Measurements from ENCODE around the gene KIRREL3. TPM values are rescaled to one million over a fixed set of nuclear protein-coding genes. Genes with fewer than 3 reads are reported as not detected.

Gene KIRREL3
- total and polyA plus RNA-seq, 10 donors, result 0.50 to 5.4 (median 2.0) TPM

DNA sequence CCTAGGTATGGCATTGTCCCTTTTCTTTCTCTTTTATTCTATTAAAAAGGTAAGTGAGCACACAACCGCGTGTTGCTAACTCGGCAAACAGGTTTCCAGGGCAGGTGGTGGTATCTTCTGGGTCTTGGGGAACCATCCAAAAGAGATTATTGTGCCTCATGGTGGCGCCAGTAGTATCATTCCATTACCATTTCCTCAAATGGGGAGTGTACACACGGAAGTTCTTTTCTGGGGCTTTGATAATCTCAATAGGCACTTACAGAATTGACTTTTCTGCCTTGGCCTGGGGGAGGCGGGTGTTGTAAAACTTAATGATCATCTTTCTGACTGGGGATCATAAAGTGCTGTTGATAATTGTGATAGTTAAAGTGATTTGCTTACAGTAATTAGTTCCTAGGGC, 234.1 kb downstream of the KIRREL3 start:
- intact Hi-C loops (cut with DNase I; ENCODE audit: low total_unique reads), result no loop called here
- WGBS, 5 donors, result 74 to 85% (median 79%) methylated on average over 6 of the region's 6 CpGs
- H3K36me3 ChIP-seq, result no peaks in the 10 kb centered on the region
- no peak for DNase-seq
- TF ChIP-seq POLR2AphosphoS5 (IDR thresholded peaks at IDR 0.05), result no peak
- no peak for TF ChIP-seq CTCF (IDR thresholded peaks at IDR 0.05 in 8 of 11, conservative IDR thresholded peaks at IDR 0.05 in 3 of 11)
- no peak for TF ChIP-seq POLR2A (IDR thresholded peaks at IDR 0.05)
- no peaks in the 10 kb centered on the region for H3K9me3 ChIP-seq
- no peaks in the 10 kb centered on the region for H3K4me1 ChIP-seq
- peaks cover 0 to 4% (median 0%) of the 10 kb centered on the region in 7 donors for H3K27me3 ChIP-seq (replicated peaks in 1 of 7)
- H3K27ac ChIP-seq, result no peak overlapping the region
- H3K4me3 ChIP-seq, result no peak overlapping the region

DNA sequence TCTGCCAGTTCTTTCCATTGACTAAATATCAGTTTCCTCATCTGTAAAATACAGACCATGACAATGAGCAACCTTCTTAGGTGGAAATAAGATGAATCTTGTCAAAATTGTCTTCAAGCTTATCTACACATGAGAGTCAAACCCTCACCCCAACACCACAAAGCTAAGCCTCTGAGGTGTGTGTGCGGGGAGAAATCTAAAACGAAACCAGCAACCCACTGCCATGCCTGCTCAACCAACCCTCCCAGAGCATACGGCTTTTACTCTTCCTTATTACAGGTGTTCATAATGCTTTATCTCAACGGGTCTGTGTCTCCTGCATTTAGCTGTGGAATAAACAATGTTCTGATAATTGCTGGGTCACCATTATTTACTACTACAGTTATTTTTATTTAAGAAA, 235.4 kb downstream of the KIRREL3 start:
- TF ChIP-seq POLR2AphosphoS5 (IDR thresholded peaks at IDR 0.05) (no peak), CTCF (IDR thresholded peaks at IDR 0.05 in 8 of 11, conservative IDR thresholded peaks at IDR 0.05 in 3 of 11) (no peak), POLR2A (IDR thresholded peaks at IDR 0.05) (no peak)
- intact Hi-C loops (cut with DNase I; ENCODE audit: low total_unique reads), result no loop called here
- Histone ChIP-seq H3K4me1 (no peaks in the 10 kb centered on the region), H3K27ac (no peak overlapping the region), H3K4me3 (no peak overlapping the region), H3K9me3 (no peaks in the 10 kb centered on the region), H3K27me3 (replicated peaks in 1 of 7) (peaks cover 0 to 4% (median 0%) of the 10 kb centered on the region in 7 donors), H3K36me3 (no peaks in the 10 kb centered on the region)
- DNase-seq, result no peak
- 86 to 93% (median 89%) methylated on average over 4 of the region's 4 CpGs for WGBS, 5 donors

GRCh38 chr11:126764231-126764630, 236.3 kb downstream of the KIRREL3 start:
- Histone ChIP-seq H3K4me3 (no peak overlapping the region), H3K9me3 (no peaks in the 10 kb centered on the region), H3K27me3 (replicated peaks in 1 of 7) (peaks cover 0 to 4% (median 0%) of the 10 kb centered on the region in 7 donors), H3K4me1 (no peaks in the 10 kb centered on the region), H3K36me3 (no peaks in the 10 kb centered on the region), H3K27ac (no peak overlapping the region)
- no peak for DNase-seq
- TF ChIP-seq CTCF (IDR thresholded peaks at IDR 0.05 in 8 of 11, conservative IDR thresholded peaks at IDR 0.05 in 3 of 11) (no peak), POLR2A (IDR thresholded peaks at IDR 0.05) (no peak), POLR2AphosphoS5 (IDR thresholded peaks at IDR 0.05) (no peak)
- 75 to 84% (median 81%) methylated on average over 10 of the region's 10 CpGs for WGBS, 5 donors
- intact Hi-C loops (cut with DNase I; ENCODE audit: low total_unique reads), result no loop called here

- H3K9me3 ChIP-seq, result peaks cover 0 to 3% (median 0%) of the 10 kb centered on the region in 8 donors
- WGBS, 5 donors, result 85 to 95% (median 87%) methylated on average over 2 of the region's 2 CpGs
- no peaks in the 10 kb centered on the region for H3K36me3 ChIP-seq
- H3K27me3 ChIP-seq (replicated peaks in 1 of 7), result no peaks in the 10 kb centered on the region
- intact Hi-C loops (cut with DNase I; ENCODE audit: low total_unique reads), result no loop called here
- no peak overlapping the region for H3K4me3 ChIP-seq
- no peaks in the 10 kb centered on the region for H3K4me1 ChIP-seq
- TF ChIP-seq POLR2A (IDR thresholded peaks at IDR 0.05), result no peak
- no peak for TF ChIP-seq CTCF (IDR thresholded peaks at IDR 0.05 in 8 of 11, conservative IDR thresholded peaks at IDR 0.05 in 3 of 11)
- no peak for TF ChIP-seq POLR2AphosphoS5 (IDR thresholded peaks at IDR 0.05)
- no peak overlapping the region for H3K27ac ChIP-seq
- DNase-seq, result no peak
These were observed 243.7 kb downstream of the KIRREL3 start for GRCh38 chr11:126756855-126757254.
